ENCODE measurements around the gene CMTM2. TPM values are rescaled to one million over a fixed set of nuclear protein-coding genes. Genes with fewer than 3 reads are reported as not detected.
"Not testable (repeated sequence)": the region's sequence is repeated elsewhere in the genome, so short reads cannot be mapped to it uniquely, and the experiment has no call there.

Gene CMTM2
- total and polyA plus RNA-seq, 10 donors, result 0.70 to 54.6 (median 8.8) TPM

DNA sequence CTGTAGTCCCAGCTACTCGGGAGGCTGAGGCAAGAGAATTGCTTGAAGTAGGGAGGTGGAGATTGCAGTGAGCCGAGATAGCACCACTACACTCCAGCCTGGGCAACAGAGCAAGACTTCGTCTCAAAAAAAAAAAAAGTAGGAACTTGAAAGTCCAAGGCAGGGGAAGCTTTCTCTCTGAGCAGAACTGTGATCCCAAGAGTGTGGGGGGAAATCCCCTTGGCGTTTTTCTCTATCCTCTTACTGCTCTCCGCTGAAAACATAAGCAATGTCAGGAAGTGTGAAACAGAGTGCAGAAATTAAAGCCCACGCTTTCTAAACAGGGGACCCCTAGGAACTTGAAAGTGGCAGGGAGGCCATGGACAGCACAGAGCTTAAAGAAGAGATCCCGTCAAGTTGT is 15.5 kb downstream of the CMTM2 start:
- TF ChIP-seq, protein P1, sequence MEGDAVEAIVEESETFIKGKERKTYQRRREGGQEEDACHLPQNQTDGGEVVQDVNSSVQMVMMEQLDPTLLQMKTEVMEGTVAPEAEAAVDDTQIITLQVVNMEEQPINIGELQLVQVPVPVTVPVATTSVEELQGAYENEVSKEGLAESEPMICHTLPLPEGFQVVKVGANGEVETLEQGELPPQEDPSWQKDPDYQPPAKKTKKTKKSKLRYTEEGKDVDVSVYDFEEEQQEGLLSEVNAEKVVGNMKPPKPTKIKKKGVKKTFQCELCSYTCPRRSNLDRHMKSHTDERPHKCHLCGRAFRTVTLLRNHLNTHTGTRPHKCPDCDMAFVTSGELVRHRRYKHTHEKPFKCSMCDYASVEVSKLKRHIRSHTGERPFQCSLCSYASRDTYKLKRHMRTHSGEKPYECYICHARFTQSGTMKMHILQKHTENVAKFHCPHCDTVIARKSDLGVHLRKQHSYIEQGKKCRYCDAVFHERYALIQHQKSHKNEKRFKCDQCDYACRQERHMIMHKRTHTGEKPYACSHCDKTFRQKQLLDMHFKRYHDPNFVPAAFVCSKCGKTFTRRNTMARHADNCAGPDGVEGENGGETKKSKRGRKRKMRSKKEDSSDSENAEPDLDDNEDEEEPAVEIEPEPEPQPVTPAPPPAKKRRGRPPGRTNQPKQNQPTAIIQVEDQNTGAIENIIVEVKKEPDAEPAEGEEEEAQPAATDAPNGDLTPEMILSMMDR (IDR thresholded peaks at IDR 0.05 in 8 of 11, conservative IDR thresholded peaks at IDR 0.05 in 3 of 11), result no peak
- TF ChIP-seq POLR2AphosphoS5 (IDR thresholded peaks at IDR 0.05), result no peak
- Histone ChIP-seq H3K36me3 (no peaks in the 10 kb centered on the region), H3K4me1 (peaks cover 0 to 25% (median 15%) of the 10 kb centered on the region in 6 donors), H3K27me3 (replicated peaks in 1 of 7) (no peaks in the 10 kb centered on the region), H3K4me3 (no peak overlapping the region), H3K27ac (no peak overlapping the region), H3K9me3 (peaks cover 0 to 5% (median 0%) of the 10 kb centered on the region in 8 donors)
- DNase-seq, result no peak
- 28 to 47% (median 46%) methylated on average over 7 of the region's 7 CpGs for WGBS, 5 donors
- intact Hi-C loops (cut with DNase I; ENCODE audit: low total_unique reads), result loop anchor here (10.0 kb wide), 1 partner anchor 120 kb away; no protein-coding TSS in a partner anchor

DNA sequence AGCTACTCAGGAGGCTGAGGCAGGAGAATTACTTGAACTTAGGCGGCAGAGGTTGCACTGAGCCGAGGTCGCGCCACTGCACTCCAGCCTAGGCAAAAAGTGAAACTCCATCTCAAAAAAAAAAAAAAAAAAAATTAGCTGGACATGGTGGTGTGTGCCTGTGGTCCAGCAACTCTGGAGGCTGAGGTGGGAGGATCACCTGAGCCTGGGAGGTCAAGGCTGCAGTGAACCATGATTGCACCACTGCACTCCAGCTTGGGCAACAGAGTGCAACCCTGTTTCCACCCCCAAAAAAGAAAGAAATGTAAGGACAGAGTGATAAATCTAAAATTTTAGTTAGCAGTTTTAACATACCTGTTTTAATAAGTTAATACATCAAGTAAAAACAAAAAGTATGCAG is 17.3 kb downstream of the CMTM2 start:
- not testable (repeated sequence) for H3K36me3 ChIP-seq; H3K4me1 ChIP-seq; H3K4me3 ChIP-seq; H3K27ac ChIP-seq; DNase-seq; H3K27me3 ChIP-seq (replicated peaks in 1 of 7)
- intact Hi-C loops (cut with DNase I; ENCODE audit: low total_unique reads), result loop anchor here (10.0 kb wide), 1 partner anchor 122 kb away; no protein-coding TSS in a partner anchor
- WGBS, 5 donors, result 94 to 99% (median 98%) methylated on average over 4 of the region's 4 CpGs
- H3K9me3 ChIP-seq, result peaks cover 0 to 11% (median 5%) of the 10 kb centered on the region in 8 donors

DNA sequence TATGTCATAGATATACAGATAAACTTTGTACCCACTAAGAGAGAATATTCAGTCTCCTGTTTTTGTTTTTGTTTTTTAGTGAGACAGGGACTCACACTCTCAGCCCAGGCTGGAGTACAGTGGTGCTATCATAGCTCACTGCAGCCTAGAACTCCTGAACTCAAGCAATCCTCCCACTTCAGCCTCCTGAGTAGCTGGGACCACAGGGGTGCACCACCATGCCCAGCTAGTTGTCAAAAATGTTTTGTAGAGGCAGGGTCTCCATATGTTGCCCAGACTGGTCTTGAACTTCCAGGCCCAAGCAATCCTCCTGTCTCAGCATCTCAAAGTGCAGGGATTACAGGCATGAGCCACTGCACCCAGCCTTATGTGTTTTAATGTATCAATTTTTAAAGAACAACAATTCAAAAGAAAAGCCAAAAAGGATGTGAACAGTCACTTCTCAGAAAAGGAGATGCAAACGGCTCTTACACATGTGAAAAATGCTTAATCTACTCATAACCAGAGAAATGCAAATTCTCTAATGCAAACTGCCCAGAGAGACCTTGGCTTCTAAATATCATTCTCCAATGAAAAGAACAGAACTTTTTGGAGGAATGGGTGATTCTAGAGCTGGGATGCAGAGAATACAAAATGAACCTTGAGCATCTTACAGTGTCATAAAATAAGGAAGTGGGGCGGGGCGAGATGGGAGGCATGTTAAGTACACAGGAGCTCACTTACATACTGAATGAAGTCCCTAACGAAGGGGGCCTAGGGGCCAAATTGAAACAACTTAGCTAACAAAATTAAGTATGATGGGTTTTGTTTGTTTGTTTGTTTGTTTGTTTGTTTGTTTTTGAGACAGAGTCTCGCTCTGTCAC is 18.0 kb downstream of the CMTM2 start:
- H3K4me3 ChIP-seq, result no peak overlapping the region
- 64 to 77% (median 73%) methylated on average over 5 of the region's 5 CpGs for WGBS, 5 donors
- H3K36me3 ChIP-seq, result no peaks in the 10 kb centered on the region
- peaks cover 0 to 9% (median 3%) of the 10 kb centered on the region in 6 donors for H3K4me1 ChIP-seq
- TF ChIP-seq, protein P1 (IDR thresholded peaks at IDR 0.05 in 8 of 11, conservative IDR thresholded peaks at IDR 0.05 in 3 of 11), result no peak
- TF ChIP-seq POLR2A (IDR thresholded peaks at IDR 0.05) (no peak), POLR2AphosphoS5 (IDR thresholded peaks at IDR 0.05) (no peak)
- intact Hi-C loops (cut with DNase I; ENCODE audit: low total_unique reads), result loop anchor here (10.0 kb wide), 1 partner anchor 122 kb away; no protein-coding TSS in a partner anchor
- H3K9me3 ChIP-seq, result peaks cover 0 to 15% (median 9%) of the 10 kb centered on the region in 8 donors
- peak; percentile 67 for DNase-seq
- H3K27me3 ChIP-seq (replicated peaks in 1 of 7), result peaks cover 0 to 9% (median 0%) of the 10 kb centered on the region in 7 donors
- H3K27ac ChIP-seq, result no peak overlapping the region

DNA sequence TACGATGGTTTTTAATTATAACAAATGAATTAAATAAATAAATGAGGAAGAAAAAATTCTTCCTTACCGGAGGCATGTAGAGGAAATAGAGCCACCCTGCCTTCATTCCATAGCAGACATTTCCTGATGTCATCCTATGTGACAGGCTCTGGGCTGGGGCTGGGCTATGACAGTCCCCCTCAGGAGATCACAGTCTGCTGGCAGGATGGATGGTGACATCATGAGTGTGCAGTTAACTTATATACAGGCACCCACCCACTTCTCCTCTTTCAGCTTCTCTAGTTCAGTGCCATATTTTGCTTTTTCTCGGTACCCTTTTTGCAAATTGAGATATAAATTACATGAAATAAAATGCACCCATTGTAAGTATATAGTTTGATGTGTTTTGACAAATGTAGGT is 18.8 kb downstream of the CMTM2 start:
- peak; percentile 14 for DNase-seq
- 55 to 69% (median 60%) methylated on average over 3 of the region's 3 CpGs for WGBS, 5 donors

More for the DNA sequence above, 18.8 kb downstream of the CMTM2 start:
- peaks cover 0 to 9% (median 0%) of the 10 kb centered on the region in 7 donors for H3K27me3 ChIP-seq (replicated peaks in 1 of 7)
- no peaks in the 10 kb centered on the region for H3K36me3 ChIP-seq
- H3K9me3 ChIP-seq, result peaks cover 0 to 15% (median 9%) of the 10 kb centered on the region in 8 donors
- H3K4me1 ChIP-seq, result peaks cover 0 to 12% (median 3%) of the 10 kb centered on the region in 6 donors
- TF ChIP-seq POLR2A (IDR thresholded peaks at IDR 0.05) (no peak), POLR2AphosphoS5 (IDR thresholded peaks at IDR 0.05) (no peak)
- TF ChIP-seq, protein P1 (IDR thresholded peaks at IDR 0.05 in 8 of 11, conservative IDR thresholded peaks at IDR 0.05 in 3 of 11), result no peak
- H3K4me3 ChIP-seq, result no peak overlapping the region
- no peak overlapping the region for H3K27ac ChIP-seq
- intact Hi-C loops (cut with DNase I; ENCODE audit: low total_unique reads), result loop anchor here (10.0 kb wide), 1 partner anchor 123 kb away; no protein-coding TSS in a partner anchor
